WTC11 (cell line): ENCODE measurements around the gene PAK5. TPM values are rescaled to one million over a fixed set of nuclear protein-coding genes. Genes with fewer than 3 reads are reported as not detected.

Source experiments
- ATAC-seq: fragments of 200-7000 bp; cut with Tn5 transposase; 2 replicates; pipeline ENCODE4 v1.10.0; 2021; ENCODE audit warnings: mild to moderate bottlenecking, moderate library complexity
- CTCF ChIA-PET: fragments of 300-600 bp; sonication (Branson Sonifier 250); formaldehyde crosslinking; loops from one replicate; lab custom pipeline; 2021; ENCODE audit warnings: antibody characterized with exemption; lab: Charles Lee
- POLR2A ChIA-PET: fragments of 350-600 bp; sonication (Branson Sonifier 250); formaldehyde crosslinking; loops from one replicate; lab custom pipeline; 2021; ENCODE audit warnings: antibody characterized with exemption; lab: Charles Lee
- DNase-seq: peaks from one replicate; pipeline ENCODE4 v3.0.0; 2021; ENCODE audit warnings: low spot score
- H3K27ac Mint-ChIP-seq: 2 replicates; pipeline ENCODE4 v1.8.0; 2021; ENCODE audit warnings: mixed read lengths
- H3K27me3 Mint-ChIP-seq: 2 replicates; pipeline ENCODE4 v1.8.0; 2021; ENCODE audit warnings: low read depth, mild to moderate bottlenecking, moderate library complexity, mixed read lengths
- H3K36me3 Mint-ChIP-seq: 2 replicates; pipeline ENCODE4 v1.8.0; 2021; ENCODE audit warnings: mixed read lengths
- H3K4me1 Mint-ChIP-seq: 2 replicates; pipeline ENCODE4 v1.8.0; 2022; ENCODE audit warnings: mixed read lengths
- H3K4me3 Mint-ChIP-seq: 2 replicates; pipeline ENCODE4 v1.8.0; 2021; ENCODE audit warnings: mild to moderate bottlenecking, moderate library complexity, mixed read lengths
- H3K9me3 Mint-ChIP-seq: 2 replicates; pipeline ENCODE4 v1.8.0; 2021; ENCODE audit warnings: mixed read lengths
- ARID4B ChIP-seq: sonication (generic); formaldehyde crosslinking; IDR thresholded peaks from 2 replicates; pipeline ENCODE4 v1.8.0; 2023; ENCODE audit warnings: missing genetic modification reagents, mild to moderate bottlenecking, borderline replicate concordance
- CREB1 ChIP-seq: sonication (generic); formaldehyde crosslinking; IDR thresholded peaks from 2 replicates; pipeline ENCODE4 v1.8.0; 2023; ENCODE audit warnings: mild to moderate bottlenecking, missing genetic modification reagents
- ERG ChIP-seq: fragments of 250-450 bp; sonication (Bioruptor Pico); IDR thresholded peaks from 2 replicates; pipeline ENCODE4 v1.8.0; 2021; ENCODE audit warnings: mild to moderate bottlenecking
- ETV6 ChIP-seq: sonication (generic); formaldehyde crosslinking; IDR thresholded peaks from 2 replicates; pipeline ENCODE4 v1.8.1; 2022; ENCODE audit warnings: mild to moderate bottlenecking, missing genetic modification reagents
- FOXK1 ChIP-seq: sonication (generic); formaldehyde crosslinking; IDR thresholded peaks from 2 replicates; pipeline ENCODE4 v1.8.0; 2022; ENCODE audit warnings: mild to moderate bottlenecking, moderate library complexity, missing genetic modification reagents
- FOXP1 ChIP-seq: sonication (generic); formaldehyde crosslinking; IDR thresholded peaks from 2 replicates; pipeline ENCODE4 v1.8.0; 2022; ENCODE audit warnings: missing genetic modification reagents, mild to moderate bottlenecking, moderate library complexity, borderline replicate concordance
- FOXP4 ChIP-seq: sonication (generic); formaldehyde crosslinking; IDR thresholded peaks from 2 replicates; pipeline ENCODE4 v1.8.0; 2022; ENCODE audit warnings: mild to moderate bottlenecking, missing genetic modification reagents
- MXD4 ChIP-seq: fragments of 250-450 bp; sonication (Bioruptor Pico); IDR thresholded peaks from 2 replicates; pipeline ENCODE4 v1.8.0; 2021; ENCODE audit warnings: mild to moderate bottlenecking, moderate library complexity, borderline replicate concordance
- NFE2L1 ChIP-seq: sonication (generic); formaldehyde crosslinking; IDR thresholded peaks from 2 replicates; pipeline ENCODE4 v1.8.1; 2023; ENCODE audit warnings: missing genetic modification reagents
- PRRX2 ChIP-seq: fragments of 250-450 bp; sonication (Bioruptor Pico); IDR thresholded peaks from 2 replicates; pipeline ENCODE4 v1.8.0; 2021; ENCODE audit warnings: mild to moderate bottlenecking
- TEAD1 ChIP-seq: sonication (generic); formaldehyde crosslinking; IDR thresholded peaks from 2 replicates; pipeline ENCODE4 v1.8.0; 2022; ENCODE audit warnings: mild to moderate bottlenecking, missing genetic modification reagents
- ZNF281 ChIP-seq: sonication (generic); formaldehyde crosslinking; IDR thresholded peaks from 2 replicates; pipeline ENCODE4 v1.8.0; 2023; ENCODE audit warnings: mild to moderate bottlenecking, missing genetic modification reagents
- ZNF317 ChIP-seq: sonication (generic); formaldehyde crosslinking; IDR thresholded peaks from 2 replicates; pipeline ENCODE4 v1.8.1; 2023; ENCODE audit warnings: low read depth, mild to moderate bottlenecking, moderate library complexity, missing genetic modification reagents, borderline replicate concordance
- ZNF532 ChIP-seq: fragments of 250-450 bp; sonication (Bioruptor Pico); IDR thresholded peaks from 2 replicates; pipeline ENCODE4 v1.9.0; 2021; ENCODE audit warnings: mild to moderate bottlenecking, borderline replicate concordance
- total RNA-seq: library from RNA; stranded (reverse); gene quantifications from 3 replicates; pipeline ENCODE4 v1.2.3, GENCODE V29; 2021

The PAK5 gene
- total RNA-seq, 1 experiment from 2014 or later: 0.31 TPM

GRCh38 chr20:9588706-9589105 is 250.2 kb downstream of the PAK5 start (continued):
- TF ChIP-seq ARID4B (CRISPR knock-in tag) (no peak), ZNF281 (CRISPR knock-in tag) (no peak), ETV6 (no peak), CREB1 (no peak), FOXP4 (no peak)

- TF ChIP-seq TEAD1 (CRISPR knock-in tag) (no peak), ERG (CRISPR knock-in tag) (no peak), NFE2L1 (CRISPR knock-in tag) (no peak), ZNF532 (no peak), FOXK1 (CRISPR knock-in tag) (no peak), ZNF317 (CRISPR knock-in tag) (no peak), PRRX2 (CRISPR knock-in tag) (no peak), FOXP1 (CRISPR knock-in tag) (no peak), MXD4 (CRISPR knock-in tag) (no peak)
- TF ChIP-seq, all 79 proteins: peak for 0
- H3K4me3 Mint-ChIP-seq: no peak overlapping the region
- no peaks in the 10 kb centered on the region for H3K27me3 Mint-ChIP-seq
- H3K4me1 Mint-ChIP-seq: no peaks in the 10 kb centered on the region
- ATAC-seq (no peak), DNase-seq (no peak)
- H3K36me3 Mint-ChIP-seq: no peaks in the 10 kb centered on the region
- H3K9me3 Mint-ChIP-seq: no peaks in the 10 kb centered on the region
- POLR2A ChIA-PET: no interaction called here
- H3K27ac Mint-ChIP-seq: no peak overlapping the region
- CTCF ChIA-PET: interaction anchor here (1.2 kb wide), 1 partner anchor 27 kb away, joined by 3 read pairs; no protein-coding TSS in a partner anchor
Observed at GRCh38 chr20:9583151-9583550, 255.7 kb downstream of the PAK5 start.
